GM03348 (cell line): Measurements from ENCODE around the gene CAST.

Experiments
- DNase-seq: peaks from one replicate; pipeline ENCODE4 v3.0.0; 2012; ENCODE audit warnings: low spot score

Gene CAST

DNA sequence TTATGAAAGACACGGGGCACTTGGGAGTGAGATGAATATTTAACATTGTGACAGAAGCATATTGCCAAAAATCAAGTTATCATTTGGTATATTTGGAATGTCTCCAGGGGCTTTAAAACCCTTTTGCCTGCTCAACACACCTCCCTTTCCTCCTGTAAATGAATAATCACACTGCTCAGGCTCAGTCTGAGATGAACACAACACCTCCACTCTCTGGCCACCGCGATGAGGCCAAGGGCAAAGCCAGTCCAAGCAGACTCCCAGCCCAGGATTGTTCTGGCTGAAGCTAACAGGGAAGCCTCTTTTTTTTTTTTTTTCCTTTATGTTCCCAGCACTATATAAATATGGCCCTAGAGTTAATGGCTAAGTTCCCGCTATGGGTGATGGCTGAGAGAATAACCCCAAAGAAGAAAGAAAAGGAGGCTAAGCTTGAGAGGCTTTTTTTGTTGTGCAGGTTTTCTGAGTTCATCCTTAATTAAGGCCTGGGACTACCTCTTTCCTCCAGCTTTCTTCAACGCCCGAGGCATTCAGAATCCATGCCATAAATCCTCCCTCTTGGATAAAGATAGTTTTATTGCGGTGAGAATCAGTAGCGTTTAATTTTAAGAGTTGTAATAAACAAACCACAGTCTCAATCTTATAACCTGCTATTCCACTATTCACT, 156.1 kb downstream of the CAST start:
- DNase-seq: no peak

DNA sequence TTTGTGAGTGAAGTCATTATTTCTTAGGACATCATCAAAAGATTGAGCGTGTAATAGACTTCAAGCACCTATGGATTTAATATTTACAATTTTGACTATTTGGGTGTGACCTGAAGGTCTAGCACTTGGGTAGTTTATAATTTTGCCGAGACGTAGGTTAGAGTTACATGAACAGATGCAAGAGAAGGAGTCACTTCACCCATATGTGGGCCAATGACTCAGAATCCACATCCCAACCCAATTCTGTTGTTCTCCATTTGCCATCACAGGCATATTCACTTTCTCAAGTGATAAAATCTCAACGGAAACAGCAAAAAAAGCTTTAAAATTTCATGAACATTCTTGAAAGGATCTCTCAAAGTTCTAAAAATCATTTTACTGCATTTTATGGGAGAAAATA, 157.6 kb downstream of the CAST start:
- DNase-seq: no peak

DNA sequence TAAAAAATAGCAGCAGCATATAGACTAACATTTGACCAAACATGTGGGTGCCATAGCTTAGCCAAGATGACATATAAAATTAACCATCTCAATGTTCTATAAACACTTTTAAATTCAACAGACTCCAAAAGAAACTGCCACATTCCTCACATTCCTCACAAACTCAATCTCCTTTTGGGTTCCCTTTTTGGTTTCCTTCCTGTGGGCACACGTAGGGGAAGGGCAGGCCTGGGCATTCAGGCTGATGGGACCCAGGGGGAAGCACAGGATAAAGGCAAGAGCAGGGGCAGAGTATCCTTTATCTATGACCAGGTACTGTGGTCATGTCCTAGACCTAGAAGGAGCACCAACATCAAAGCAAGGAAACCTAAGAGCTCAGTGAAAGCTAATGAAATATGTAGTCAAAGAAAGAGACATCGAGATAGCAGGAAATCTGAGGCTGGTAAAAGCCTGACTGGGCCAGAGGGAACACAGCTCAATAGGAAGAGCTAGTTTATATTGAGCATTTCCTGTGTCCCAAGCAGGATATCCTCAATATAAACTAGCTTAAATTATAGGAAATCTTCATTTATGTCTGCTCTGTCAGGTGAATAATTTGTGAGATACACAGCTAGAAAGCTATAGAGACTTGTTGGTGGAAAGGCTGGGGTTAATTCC, 159.2 kb downstream of the CAST start:
- peak; percentile 11 for DNase-seq

DNA sequence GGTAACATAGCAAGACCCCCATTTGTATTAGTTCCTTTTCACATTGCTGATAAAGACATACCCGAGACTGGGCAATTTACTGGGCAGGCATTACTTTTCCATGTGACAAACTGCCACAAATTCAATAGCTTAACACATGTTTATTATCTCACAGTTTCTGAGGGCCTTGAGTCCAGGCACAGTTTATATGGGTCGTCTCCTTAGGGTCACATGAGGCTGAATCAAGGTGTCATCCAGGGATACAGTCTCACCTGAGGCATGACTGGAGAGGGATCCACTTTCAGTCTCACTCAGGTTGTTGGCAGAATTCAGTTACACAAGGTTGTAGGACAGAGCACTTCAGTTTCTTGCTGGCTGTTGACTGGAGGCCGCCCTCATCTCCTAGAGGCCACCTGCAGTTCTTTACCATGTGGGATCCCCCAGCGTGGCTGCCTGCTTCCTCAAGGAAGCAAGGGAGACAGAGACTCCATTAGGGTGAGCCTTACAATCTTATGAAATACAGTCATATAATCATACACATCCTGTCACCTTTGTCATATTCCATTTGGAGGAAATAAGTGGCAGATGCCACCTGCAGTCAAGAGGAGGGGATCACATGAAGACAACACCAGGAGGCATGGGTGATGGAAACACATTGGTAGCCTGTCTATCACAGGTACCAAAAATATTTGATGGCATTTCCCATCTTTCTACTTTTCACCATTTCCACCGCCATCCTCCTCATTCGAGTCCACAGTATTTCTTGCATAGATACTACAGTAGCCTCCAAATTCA, 160.7 kb downstream of the CAST start:
- no peak for DNase-seq

DNA sequence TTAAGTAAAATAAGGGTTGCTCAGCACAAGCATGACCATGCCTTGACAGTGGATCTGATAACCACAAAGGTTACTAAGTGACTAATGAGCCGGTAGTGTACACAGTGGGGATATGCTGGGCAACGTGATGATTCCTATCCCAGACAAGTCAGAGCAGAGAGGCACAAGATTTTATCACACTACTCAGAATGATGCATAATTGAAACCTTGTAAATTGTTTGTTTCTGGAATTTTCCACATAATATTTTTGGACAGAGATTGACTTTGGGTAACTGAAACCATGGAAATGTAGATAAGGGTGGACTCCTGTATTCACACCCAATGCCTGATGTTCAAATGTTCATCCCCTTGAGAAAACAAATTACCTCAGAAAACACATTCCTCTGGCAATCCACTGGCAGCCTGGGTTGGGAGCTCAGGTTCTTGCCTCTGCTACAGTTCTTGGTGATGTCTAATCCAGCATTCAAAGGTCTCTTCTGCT, 161.8 kb downstream of the CAST start:
- peak; percentile 46 for DNase-seq
